ENCODE measurements around the gene TRAPPC1.

The TRAPPC1 gene

DNA sequence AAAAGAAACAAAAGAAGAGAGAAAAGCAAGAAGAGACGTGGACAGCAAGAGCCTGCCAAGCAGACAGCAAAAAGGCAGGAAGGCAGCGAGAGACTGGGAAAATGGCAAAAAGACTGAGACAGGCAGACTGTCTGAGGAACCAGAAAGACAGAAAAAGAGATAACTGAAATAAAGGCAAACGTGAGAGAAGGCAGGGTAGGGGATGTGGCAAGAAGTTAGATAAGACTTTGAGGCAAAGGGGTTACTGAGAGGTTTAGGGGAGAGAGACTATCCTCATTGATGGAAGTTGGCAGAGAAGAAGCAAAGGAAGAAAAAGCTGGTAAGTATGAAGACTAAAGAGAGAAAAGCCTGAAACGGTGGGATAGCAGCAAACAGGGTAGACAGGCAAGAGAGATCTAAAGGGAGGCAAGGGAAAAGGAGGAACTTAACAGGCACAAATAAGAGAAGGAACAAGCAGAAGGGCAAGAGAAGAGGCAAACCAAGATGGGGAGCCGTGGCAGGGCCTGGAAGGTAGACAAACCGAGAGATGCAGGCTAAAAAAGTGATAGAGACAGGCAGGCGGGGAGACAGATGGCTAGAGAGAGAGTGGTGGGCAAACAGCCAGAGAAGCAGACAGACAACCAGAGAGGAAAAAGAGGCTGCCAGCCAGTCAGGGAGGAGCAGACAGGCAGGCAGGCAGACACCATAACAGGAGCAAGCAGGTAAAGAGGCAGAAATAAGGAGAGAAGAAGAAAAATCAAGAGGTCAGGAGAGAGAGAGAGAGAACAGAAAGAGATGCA is 50.3 kb downstream of the TRAPPC1 start:
- no peak for DNase-seq (ENCODE audit: low read depth in 2 of 2)

Measured in stimulated activated CD4-positive, alpha-beta T cell treated with anti-CD3 and anti-CD28 coated beads, Interleukin-4, amount 100 ng/mL, for 48 hours (primary cell).